Colonic mucosa (tissue), 4 donors: ENCODE results near the gene CD9. TPM values are rescaled to one million over a fixed set of nuclear protein-coding genes. Genes with fewer than 3 reads are reported as not detected.

Experiments
- DNase-seq: peaks from one replicate; pipeline ENCODE4 v3.0.0-alpha.2; 2020
- H3K27ac ChIP-seq: fragments of 200-600 bp; one replicate; pipeline ENCODE4 v1.8.0; 2021
- H3K27me3 ChIP-seq: fragments of 200-600 bp; one replicate; pipeline ENCODE4 v1.8.0; 2021
- H3K36me3 ChIP-seq: fragments of 200-600 bp; one replicate; pipeline ENCODE4 v1.8.0; 2021
- H3K4me1 ChIP-seq: fragments of 200-600 bp; one replicate; pipeline ENCODE4 v1.8.0; 2021; ENCODE audit warnings: mild to moderate bottlenecking
- H3K4me3 ChIP-seq: fragments of 200-600 bp; one replicate; pipeline ENCODE4 v1.8.0; 2021
- H3K9ac ChIP-seq, 2 donors: one replicate each; pipeline ENCODE4 v1.7.0; 2013; ENCODE audit warnings: control low read depth in 2 of 2, low read depth in 2 of 2, low read length in 2 of 2
- H3K9me3 ChIP-seq: fragments of 200-600 bp; one replicate; pipeline ENCODE4 v1.8.0; 2021
- intact Hi-C: fragments of 100-400 bp; cut with DNase I; formaldehyde crosslinking; loops from one replicate; pipeline ENCODE4 v1.14.1; 2022
- total RNA-seq, 2 donors: library from RNA; stranded (reverse); fragmentation: NEBNext Ultra II Directional in 1 of 2; extraction: Animal tissue kit (Norgen Biotek cat#: 25700) in 1 of 2; gene quantifications; one replicate each; pipeline ENCODE4 v1.2.1, GENCODE V29; 2021
- TF ChIP-seq, protein P1 (sequence below): fragments of 200-600 bp; IDR thresholded peaks from one replicate; pipeline ENCODE4 v1.8.0; 2022; ENCODE audit warnings: antibody characterized with exemption, mild to moderate bottlenecking
- donor health status: healthy.
- donor health status: DM: no; HTN: no; CAD: no.
- donor health status: DM: no; HTN: no; CAD: no.

The CD9 gene
- total RNA-seq, 2 donors from 2014 or later: 589 to 665 TPM

DNA sequence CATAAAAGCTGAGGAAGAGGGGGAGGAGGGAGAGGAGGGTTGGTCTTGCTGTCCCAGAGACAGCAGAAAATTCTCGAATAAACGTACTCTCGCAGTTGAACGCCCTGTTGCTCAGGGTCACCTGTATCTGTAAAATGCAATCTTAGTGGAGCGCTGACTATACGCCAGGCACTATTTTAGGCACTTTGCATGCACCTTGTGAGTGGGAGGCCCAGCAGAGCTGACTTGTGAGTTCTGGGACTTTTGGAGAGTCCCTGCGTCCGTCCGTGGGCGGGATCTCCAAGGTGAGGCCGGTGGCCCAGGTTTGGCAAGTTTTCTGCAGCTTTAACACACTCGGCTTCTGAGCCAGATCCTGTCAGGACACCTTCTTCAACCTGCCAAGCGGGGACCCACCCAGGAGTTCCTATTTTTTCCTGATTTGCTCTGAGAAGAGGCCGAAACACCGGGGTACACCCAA lies 77.8 kb downstream of the CD9 start:
- no peaks in the 10 kb centered on the region for H3K9me3 ChIP-seq
- peak overlapping the region; percentile 34 for H3K4me3 ChIP-seq
- peak; percentile 71 for DNase-seq
- H3K27me3 ChIP-seq: no peaks in the 10 kb centered on the region
- H3K4me1 ChIP-seq: peaks cover 16% of the 10 kb centered on the region
- TF ChIP-seq, protein P1, sequence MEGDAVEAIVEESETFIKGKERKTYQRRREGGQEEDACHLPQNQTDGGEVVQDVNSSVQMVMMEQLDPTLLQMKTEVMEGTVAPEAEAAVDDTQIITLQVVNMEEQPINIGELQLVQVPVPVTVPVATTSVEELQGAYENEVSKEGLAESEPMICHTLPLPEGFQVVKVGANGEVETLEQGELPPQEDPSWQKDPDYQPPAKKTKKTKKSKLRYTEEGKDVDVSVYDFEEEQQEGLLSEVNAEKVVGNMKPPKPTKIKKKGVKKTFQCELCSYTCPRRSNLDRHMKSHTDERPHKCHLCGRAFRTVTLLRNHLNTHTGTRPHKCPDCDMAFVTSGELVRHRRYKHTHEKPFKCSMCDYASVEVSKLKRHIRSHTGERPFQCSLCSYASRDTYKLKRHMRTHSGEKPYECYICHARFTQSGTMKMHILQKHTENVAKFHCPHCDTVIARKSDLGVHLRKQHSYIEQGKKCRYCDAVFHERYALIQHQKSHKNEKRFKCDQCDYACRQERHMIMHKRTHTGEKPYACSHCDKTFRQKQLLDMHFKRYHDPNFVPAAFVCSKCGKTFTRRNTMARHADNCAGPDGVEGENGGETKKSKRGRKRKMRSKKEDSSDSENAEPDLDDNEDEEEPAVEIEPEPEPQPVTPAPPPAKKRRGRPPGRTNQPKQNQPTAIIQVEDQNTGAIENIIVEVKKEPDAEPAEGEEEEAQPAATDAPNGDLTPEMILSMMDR: no peak
- H3K27ac ChIP-seq: peak overlapping the region; percentile 81
- no peaks in the 10 kb centered on the region for H3K36me3 ChIP-seq
- intact Hi-C loops: loop anchor here (2.0 to 5.0 kb wide), 2 partner anchors 46 to 83 kb away; no protein-coding TSS in a partner anchor
- H3K9ac ChIP-seq: peak overlapping the region; percentile 70 to 87

DNA sequence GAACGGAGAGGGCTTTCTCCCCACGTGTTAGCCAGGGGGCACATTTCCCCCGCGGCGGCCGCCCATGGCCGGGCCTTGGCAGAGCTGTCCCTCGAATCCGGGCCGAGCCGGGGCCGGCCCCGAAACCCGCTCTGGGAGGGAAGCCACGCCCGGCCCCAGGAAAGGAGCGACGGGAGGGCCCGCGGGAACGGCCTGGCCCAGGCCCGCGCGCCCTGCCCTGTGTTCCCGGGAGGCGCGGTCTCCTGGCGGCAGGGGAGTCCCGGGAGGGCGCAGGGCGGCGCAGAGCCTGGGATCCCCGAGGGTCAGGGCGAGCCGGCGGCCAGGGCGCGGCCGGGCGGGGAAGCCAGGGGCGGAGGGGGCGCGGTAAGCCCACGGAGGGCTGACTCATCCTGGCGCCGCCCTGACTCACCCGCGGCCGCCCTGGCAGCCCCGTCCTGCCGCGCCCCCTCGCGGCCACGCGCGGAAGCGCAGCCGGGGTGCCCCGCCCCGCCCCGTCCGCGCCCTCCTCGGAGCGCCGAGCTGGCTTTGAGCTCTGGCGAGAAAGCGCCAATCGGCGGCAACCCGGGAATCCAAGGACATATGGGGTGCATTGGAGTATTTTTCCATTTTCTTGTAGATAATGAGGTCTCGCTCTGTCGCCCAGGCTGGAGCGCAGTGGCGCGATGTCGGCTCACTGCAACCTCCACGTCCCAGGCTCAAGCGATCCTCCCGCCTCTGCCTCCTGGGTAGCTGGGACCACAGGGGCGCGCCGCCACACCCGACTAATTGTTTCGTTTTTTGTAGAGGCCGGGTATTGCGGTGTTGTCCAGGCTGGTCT lies 78.4 kb downstream of the CD9 start:
- Histone ChIP-seq H3K4me1 (peaks cover 16% of the 10 kb centered on the region), H3K36me3 (no peaks in the 10 kb centered on the region), H3K27ac (peak overlapping the region; percentile 81), H3K4me3 (peak overlapping the region; percentile 34), H3K9ac (peak overlapping the region; percentile 70 to 87), H3K9me3 (no peaks in the 10 kb centered on the region), H3K27me3 (no peaks in the 10 kb centered on the region)
- TF ChIP-seq, protein P1: peak; percentile 76
- intact Hi-C loops: loop anchor here (2.0 to 5.0 kb wide), 2 partner anchors 46 to 84 kb away; no protein-coding TSS in a partner anchor
- DNase-seq: peak; percentile 89

DNA sequence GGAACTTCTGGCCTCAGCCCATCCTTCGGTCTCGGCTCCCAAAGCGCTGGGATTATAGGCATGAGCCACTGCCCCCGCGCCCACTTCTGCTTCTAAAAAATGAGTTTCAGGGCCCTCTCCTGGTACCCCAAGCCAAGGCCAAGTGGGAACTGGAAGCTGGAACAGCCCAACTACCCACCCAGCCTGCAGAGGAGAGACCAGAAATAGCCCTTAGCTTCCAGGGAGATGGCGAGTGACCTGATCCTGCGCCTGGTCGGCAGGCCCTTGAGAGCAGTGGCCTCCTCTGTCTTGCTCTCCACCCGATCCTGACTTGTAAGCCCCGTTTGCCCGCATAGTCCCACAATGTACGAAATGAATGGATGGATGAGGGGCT lies 79.0 kb downstream of the CD9 start:
- intact Hi-C loops: loop anchor here (2.0 to 5.0 kb wide), 2 partner anchors 47 to 84 kb away; no protein-coding TSS in a partner anchor
- Histone ChIP-seq H3K27me3 (no peaks in the 10 kb centered on the region), H3K4me3 (peak overlapping the region; percentile 34), H3K9ac (peak overlapping the region; percentile 51 to 85), H3K9me3 (no peaks in the 10 kb centered on the region), H3K36me3 (no peaks in the 10 kb centered on the region), H3K27ac (peak overlapping the region; percentile 48), H3K4me1 (peaks cover 16% of the 10 kb centered on the region)
- no peak for DNase-seq
- TF ChIP-seq, protein P1: no peak

DNA sequence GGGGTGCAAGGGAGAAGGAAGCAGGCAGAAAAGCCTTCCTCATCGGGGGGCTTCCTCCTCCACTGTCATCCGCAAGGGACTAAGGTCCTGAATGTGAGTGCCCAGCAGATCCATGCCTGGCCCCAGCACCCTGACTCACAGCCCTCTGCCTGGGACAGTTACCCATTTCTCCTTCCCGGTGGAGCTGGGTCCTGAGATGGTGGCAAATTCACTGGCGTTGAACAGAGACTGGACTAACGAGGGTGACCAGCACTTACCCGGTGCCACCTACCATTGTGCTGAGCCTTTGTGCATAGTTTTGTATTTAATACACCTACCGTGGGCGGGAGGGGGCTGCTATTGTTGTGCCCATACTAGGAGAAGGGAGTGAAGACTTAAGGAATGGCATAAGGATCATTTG lies 79.4 kb downstream of the CD9 start:
- intact Hi-C loops: loop anchor here (2.0 to 5.0 kb wide), 3 partner anchors 47 to 292 kb away; no protein-coding TSS in a partner anchor
- Histone ChIP-seq H3K4me3 (no peak overlapping the region), H3K27ac (peak overlapping the region; percentile 48), H3K27me3 (no peaks in the 10 kb centered on the region), H3K9me3 (no peaks in the 10 kb centered on the region), H3K9ac (peak overlapping the region; percentile 51 to 85), H3K36me3 (no peaks in the 10 kb centered on the region), H3K4me1 (peaks cover 16% of the 10 kb centered on the region)
- TF ChIP-seq, protein P1: no peak
- DNase-seq: no peak

DNA sequence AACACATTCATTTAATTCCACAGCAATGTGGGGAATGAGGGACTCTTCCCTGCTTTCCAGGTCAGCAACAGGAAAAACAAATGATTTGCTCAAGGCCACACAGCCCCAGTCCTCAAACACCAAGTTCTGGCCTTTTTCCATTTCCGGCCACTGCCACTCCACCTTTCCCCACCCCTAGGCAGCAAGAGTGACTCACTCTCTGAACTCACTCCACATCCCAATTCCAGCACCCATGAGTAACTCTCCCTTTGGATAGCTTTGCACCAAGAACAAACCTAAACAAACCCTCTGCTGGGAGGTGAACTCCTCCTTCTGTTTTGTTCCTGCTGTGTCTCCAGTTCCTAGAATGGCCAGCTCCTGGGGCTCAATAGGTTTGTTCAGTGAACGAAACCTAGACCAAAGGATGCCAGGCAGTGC lies 79.9 kb downstream of the CD9 start:
- H3K4me1 ChIP-seq: peaks cover 19% of the 10 kb centered on the region
- no peaks in the 10 kb centered on the region for H3K9me3 ChIP-seq
- H3K4me3 ChIP-seq: no peak overlapping the region
- H3K27ac ChIP-seq: peak overlapping the region; percentile 48
- H3K36me3 ChIP-seq: no peaks in the 10 kb centered on the region
- intact Hi-C loops: loop anchor here (5.0 kb wide), 1 partner anchor 293 kb away; no protein-coding TSS in a partner anchor
- no peaks in the 10 kb centered on the region for H3K27me3 ChIP-seq
- TF ChIP-seq, protein P1: no peak
- peak; percentile 82 for DNase-seq
- H3K9ac ChIP-seq: peak overlapping the region; percentile 13 to 85
